PC-3 (cell line): ENCODE results near the gene PAQR5. TPM values are rescaled to one million over a fixed set of nuclear protein-coding genes. Genes with fewer than 3 reads are reported as not detected.

Source experiments
- ATAC-seq: fragments of 200-7000 bp; cut with Tn5 transposase; 2 replicates; pipeline ENCODE4 v1.9.1; 2020; ENCODE audit warnings: mild to moderate bottlenecking, moderate library complexity
- BruUV-seq: library from RNA; stranded (reverse); fragments of 400-500 nt; replicated peaks from 2 replicates; lab custom pipeline; 2021; lab: Mats Ljungman, UMichigan
- CTCF ChIA-PET: fragments of 300-600 bp; sonication (Branson Sonifier 250); formaldehyde crosslinking; loops from one replicate; lab custom pipeline; 2022; ENCODE audit warnings: antibody characterized with exemption; lab: Charles Lee
- POLR2A ChIA-PET: fragments of 300-600 bp; sonication (Branson Sonifier 250); formaldehyde crosslinking; loops from one replicate; lab custom pipeline; 2022; ENCODE audit warnings: antibody characterized with exemption; ENCODE audit not compliant: unreplicated experiment; lab: Charles Lee
- DNase-seq: peaks from one replicate; pipeline ENCODE4 v3.0.0-alpha.2; 2015
- H2AFZ ChIP-seq: fragments of 300-600 bp; sonication (generic); 2 replicates; pipeline ENCODE4 v1.6.0; 2016; ENCODE audit warnings: antibody characterized with exemption, low read length
- H3F3A ChIP-seq: fragments of 300-600 bp; sonication (generic); one replicate; pipeline ENCODE4 v1.6.0; 2017; ENCODE audit warnings: antibody characterized with exemption, low read length, control low read depth, mild to moderate bottlenecking; ENCODE audit not compliant: unreplicated experiment
- H3K27ac ChIP-seq: fragments of 300-600 bp; sonication (generic); 2 replicates; pipeline ENCODE4 v1.5.1; 2016; ENCODE audit warnings: mild to moderate bottlenecking, low read length
- H3K27me3 ChIP-seq: fragments of 300-600 bp; sonication (generic); 2 replicates; pipeline ENCODE4 v1.6.1; 2016; ENCODE audit warnings: low read length, mixed read lengths
- H3K36me3 ChIP-seq: fragments of 300-600 bp; sonication (generic); 2 replicates; pipeline ENCODE4 v1.6.1; 2016; ENCODE audit warnings: low read depth, mixed run types, low read length, mixed read lengths
- H3K4me1 ChIP-seq: fragments of 300-600 bp; sonication (generic); 2 replicates; pipeline ENCODE4 v1.5.1; 2016; ENCODE audit warnings: low read length; ENCODE audit not compliant: insufficient read depth
- H3K4me2 ChIP-seq: fragments of 300-600 bp; sonication (generic); 2 replicates; pipeline ENCODE4 v1.6.0; 2016; ENCODE audit warnings: low read length
- H3K4me3 ChIP-seq: fragments of 300-600 bp; sonication (generic); 2 replicates; pipeline ENCODE4 v1.5.1; 2016; ENCODE audit warnings: mild to moderate bottlenecking, low read length, mixed read lengths
- H3K79me2 ChIP-seq: fragments of 300-600 bp; sonication (generic); 2 replicates; pipeline ENCODE4 v1.6.1; 2017; ENCODE audit warnings: low read length, mixed read lengths
- H3K9ac ChIP-seq: fragments of 300-600 bp; sonication (generic); 2 replicates; pipeline ENCODE4 v1.6.0; 2016; ENCODE audit warnings: mild to moderate bottlenecking, low read length
- H3K9me2 ChIP-seq: fragments of 300-600 bp; sonication (generic); replicated peaks from 2 replicates; pipeline ENCODE4 v1.6.1; 2016; ENCODE audit warnings: mixed run types, low read length, mixed read lengths
- H3K9me3 ChIP-seq: fragments of 300-600 bp; sonication (generic); 2 replicates; pipeline ENCODE4 v1.6.1; 2016; ENCODE audit warnings: low read length, mixed read lengths
- H4K20me1 ChIP-seq: fragments of 300-600 bp; sonication (generic); 2 replicates; pipeline ENCODE4 v1.6.1; 2016; ENCODE audit warnings: low read length, mixed read lengths
- EZH2 ChIP-seq: fragments of 300-600 bp; sonication (generic); IDR thresholded peaks from one replicate; pipeline ENCODE4 v1.6.1; 2017; ENCODE audit warnings: antibody characterized with exemption, mild to moderate bottlenecking, low read length; ENCODE audit not compliant: unreplicated experiment
- EZH2phosphoT487 ChIP-seq: fragments of 300-600 bp; sonication (generic); IDR thresholded peaks from 2 replicates; pipeline ENCODE4 v1.6.1; 2018; ENCODE audit warnings: mild to moderate bottlenecking, antibody characterized with exemption, low read length, borderline replicate concordance
- intact Hi-C: fragments of 100-400 bp; cut with micrococcal nuclease; formaldehyde crosslinking; loops from 2 replicates; pipeline ENCODE4 v1.9.0; 2023
- total RNA-seq: library from RNA; depleted of rRNA; stranded (reverse); fragments of >200 nt; gene quantifications from 2 replicates; pipeline ENCODE4 v1.2.3, GENCODE V29; 2014
- TF ChIP-seq, protein P1 (sequence below): fragments of 300-600 bp; sonication (generic); conservative IDR thresholded peaks from 2 replicates; pipeline ENCODE4 v1.5.1; 2017; ENCODE audit warnings: antibody characterized with exemption, low read depth, mild to moderate bottlenecking, low read length

The PAQR5 gene
- total RNA-seq, 1 experiment from 2014 or later: 12.2 TPM

DNA sequence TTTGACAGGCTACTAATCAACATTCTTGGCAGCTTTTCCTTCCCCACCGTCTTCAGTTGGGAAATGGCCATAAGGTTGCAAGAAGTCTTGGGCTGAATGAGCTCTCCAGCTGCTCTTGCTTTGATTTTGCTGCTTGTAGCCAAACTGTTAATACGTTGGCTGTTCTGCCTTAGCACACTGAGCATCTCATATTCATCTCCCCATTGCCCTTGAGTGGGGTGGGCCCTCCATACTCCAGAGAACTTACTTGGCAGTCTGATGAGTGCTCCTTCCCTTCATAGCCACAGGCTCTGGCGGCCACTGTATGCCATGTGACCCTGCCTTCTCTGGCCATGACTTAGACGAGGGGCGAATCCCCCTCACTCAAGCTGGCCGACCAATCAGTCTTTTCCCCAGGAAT is 25.8 kb upstream of the PAQR5 start:
- Histone ChIP-seq H3F3A (no peaks in the 10 kb centered on the region), H3K27ac (no peak overlapping the region), H3K9me2 (no peaks in the 10 kb centered on the region), H3K36me3 (no peaks in the 10 kb centered on the region), H3K4me1 (no peaks in the 10 kb centered on the region), H3K79me2 (no peaks in the 10 kb centered on the region), H2AFZ (no peak overlapping the region), H4K20me1 (no peaks in the 10 kb centered on the region), H3K9ac (no peak overlapping the region), H3K27me3 (no peaks in the 10 kb centered on the region), H3K4me2 (no peak overlapping the region), H3K9me3 (no peaks in the 10 kb centered on the region), H3K4me3 (no peak overlapping the region)
- no peak for TF ChIP-seq EZH2
- TF ChIP-seq, protein P1, sequence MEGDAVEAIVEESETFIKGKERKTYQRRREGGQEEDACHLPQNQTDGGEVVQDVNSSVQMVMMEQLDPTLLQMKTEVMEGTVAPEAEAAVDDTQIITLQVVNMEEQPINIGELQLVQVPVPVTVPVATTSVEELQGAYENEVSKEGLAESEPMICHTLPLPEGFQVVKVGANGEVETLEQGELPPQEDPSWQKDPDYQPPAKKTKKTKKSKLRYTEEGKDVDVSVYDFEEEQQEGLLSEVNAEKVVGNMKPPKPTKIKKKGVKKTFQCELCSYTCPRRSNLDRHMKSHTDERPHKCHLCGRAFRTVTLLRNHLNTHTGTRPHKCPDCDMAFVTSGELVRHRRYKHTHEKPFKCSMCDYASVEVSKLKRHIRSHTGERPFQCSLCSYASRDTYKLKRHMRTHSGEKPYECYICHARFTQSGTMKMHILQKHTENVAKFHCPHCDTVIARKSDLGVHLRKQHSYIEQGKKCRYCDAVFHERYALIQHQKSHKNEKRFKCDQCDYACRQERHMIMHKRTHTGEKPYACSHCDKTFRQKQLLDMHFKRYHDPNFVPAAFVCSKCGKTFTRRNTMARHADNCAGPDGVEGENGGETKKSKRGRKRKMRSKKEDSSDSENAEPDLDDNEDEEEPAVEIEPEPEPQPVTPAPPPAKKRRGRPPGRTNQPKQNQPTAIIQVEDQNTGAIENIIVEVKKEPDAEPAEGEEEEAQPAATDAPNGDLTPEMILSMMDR: no peak
- TF ChIP-seq EZH2phosphoT487: no peak
- ATAC-seq: no peak
- ChIA-PET POLR2A (no interaction called here), CTCF (no interaction called here)
- intact Hi-C loops: no loop called here
- DNase-seq: no peak
- no TSS peak for BruUV-seq

- TF ChIP-seq EZH2: no peak
- no peak for TF ChIP-seq EZH2phosphoT487
- TF ChIP-seq, protein P1: no peak
- no peaks in the 10 kb centered on the region for H3K79me2 ChIP-seq
- H3K4me1 ChIP-seq: no peaks in the 10 kb centered on the region
- intact Hi-C loops: no loop called here
- H3K27ac ChIP-seq: no peak overlapping the region
- BruUV-seq: no TSS peak
- H3K9ac ChIP-seq: no peak overlapping the region
- no peak overlapping the region for H2AFZ ChIP-seq
- no peaks in the 10 kb centered on the region for H3F3A ChIP-seq
- no peaks in the 10 kb centered on the region for H3K9me2 ChIP-seq
- no peaks in the 10 kb centered on the region for H3K27me3 ChIP-seq
- ChIA-PET POLR2A (no interaction called here), CTCF (no interaction called here)
- H3K36me3 ChIP-seq: no peaks in the 10 kb centered on the region
- DNase-seq (no peak), ATAC-seq (no peak)
- no peak overlapping the region for H3K4me3 ChIP-seq
- H4K20me1 ChIP-seq: no peaks in the 10 kb centered on the region
- H3K4me2 ChIP-seq: no peak overlapping the region
- no peaks in the 10 kb centered on the region for H3K9me3 ChIP-seq
Measured at GRCh38 chr15:69275074-69275670, 23.5 kb upstream of the PAQR5 start.

GRCh38 chr15:69275933-69276560 is 22.7 kb upstream of the PAQR5 start:
- H3K27me3 ChIP-seq: no peaks in the 10 kb centered on the region
- H2AFZ ChIP-seq: no peak overlapping the region
- H3K36me3 ChIP-seq: no peaks in the 10 kb centered on the region
- intact Hi-C loops: no loop called here
- BruUV-seq: no TSS peak
- H3K9ac ChIP-seq: no peak overlapping the region
- CTCF ChIA-PET: no interaction called here
- TF ChIP-seq EZH2 (no peak), EZH2phosphoT487 (no peak)
- TF ChIP-seq, protein P1: no peak
- no peak overlapping the region for H3K4me2 ChIP-seq
- no peaks in the 10 kb centered on the region for H3K9me2 ChIP-seq
- H3K9me3 ChIP-seq: no peaks in the 10 kb centered on the region
- H3F3A ChIP-seq: no peaks in the 10 kb centered on the region
- H3K27ac ChIP-seq: no peak overlapping the region
- no peaks in the 10 kb centered on the region for H3K79me2 ChIP-seq
- DNase-seq: no peak
- no peak for ATAC-seq
- no peaks in the 10 kb centered on the region for H4K20me1 ChIP-seq
- H3K4me3 ChIP-seq: no peak overlapping the region
- H3K4me1 ChIP-seq: no peaks in the 10 kb centered on the region
- POLR2A ChIA-PET: no interaction called here
